ENCODE measurements around the gene SCYL1.
A peak's percentile ranks its signal among the peaks of the same experiment; 100 is the strongest.
"Not testable (repeated sequence)": the region's sequence is repeated elsewhere in the genome, so short reads cannot be mapped to it uniquely, and the experiment has no call there.

The SCYL1 gene

DNA sequence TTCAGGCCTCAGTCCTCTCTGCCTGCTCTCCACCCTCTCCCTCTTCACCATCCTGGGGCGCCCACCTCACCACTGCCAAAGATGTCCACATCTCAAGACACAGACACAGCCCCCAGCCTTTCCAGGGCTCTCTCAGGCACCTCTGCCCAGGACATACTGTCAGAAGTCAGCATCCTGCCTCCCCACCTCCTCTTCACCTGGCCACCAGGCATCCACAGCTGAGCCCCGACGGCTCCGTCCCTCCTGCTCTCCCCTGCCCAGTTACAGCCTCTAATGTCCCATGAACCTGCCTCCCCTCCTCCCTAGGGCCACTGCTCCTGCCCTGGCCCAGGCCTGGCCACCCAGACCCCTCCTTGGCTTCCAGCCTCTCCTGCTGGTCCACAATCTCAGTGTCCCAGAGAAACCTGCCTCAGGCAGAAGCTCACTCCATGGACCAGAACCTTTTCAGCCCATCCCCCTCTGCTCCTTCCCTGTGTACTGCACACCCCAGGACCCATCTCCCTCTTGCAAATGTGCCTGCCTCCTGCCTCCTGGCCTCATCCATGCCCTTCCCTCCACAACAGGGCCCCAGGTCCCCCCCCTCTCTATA lies 30.1 kb downstream of the SCYL1 start:
- DNase-seq (ENCODE audit: low read depth), result no peak

DNA sequence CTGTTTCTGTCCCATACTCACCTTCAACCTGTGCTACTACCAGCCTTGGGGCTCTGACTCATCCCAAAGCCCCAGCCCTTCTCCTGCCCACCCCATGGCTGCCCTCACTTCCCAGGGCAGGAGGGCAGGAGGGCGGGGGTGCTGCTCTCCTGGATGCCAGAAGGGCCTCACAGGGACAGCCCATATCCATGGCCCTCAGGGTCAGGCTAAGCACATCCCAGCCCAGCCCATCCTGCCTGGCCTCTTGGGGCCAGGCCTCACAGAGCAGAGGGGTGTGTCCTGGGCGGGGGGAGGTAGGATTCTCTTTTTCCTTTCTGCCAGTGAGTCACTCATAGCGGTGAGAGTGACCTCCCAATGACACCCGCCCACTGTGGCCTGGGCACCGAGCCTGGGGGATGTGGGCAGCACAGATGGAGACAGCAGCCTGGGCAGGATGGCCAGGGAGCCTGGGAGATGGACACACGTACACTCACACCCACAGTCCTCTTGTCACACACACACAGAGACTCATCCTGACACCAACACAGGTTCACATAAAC lies 30.9 kb downstream of the SCYL1 start:
- DNase-seq (ENCODE audit: low read depth), result no peak

DNA sequence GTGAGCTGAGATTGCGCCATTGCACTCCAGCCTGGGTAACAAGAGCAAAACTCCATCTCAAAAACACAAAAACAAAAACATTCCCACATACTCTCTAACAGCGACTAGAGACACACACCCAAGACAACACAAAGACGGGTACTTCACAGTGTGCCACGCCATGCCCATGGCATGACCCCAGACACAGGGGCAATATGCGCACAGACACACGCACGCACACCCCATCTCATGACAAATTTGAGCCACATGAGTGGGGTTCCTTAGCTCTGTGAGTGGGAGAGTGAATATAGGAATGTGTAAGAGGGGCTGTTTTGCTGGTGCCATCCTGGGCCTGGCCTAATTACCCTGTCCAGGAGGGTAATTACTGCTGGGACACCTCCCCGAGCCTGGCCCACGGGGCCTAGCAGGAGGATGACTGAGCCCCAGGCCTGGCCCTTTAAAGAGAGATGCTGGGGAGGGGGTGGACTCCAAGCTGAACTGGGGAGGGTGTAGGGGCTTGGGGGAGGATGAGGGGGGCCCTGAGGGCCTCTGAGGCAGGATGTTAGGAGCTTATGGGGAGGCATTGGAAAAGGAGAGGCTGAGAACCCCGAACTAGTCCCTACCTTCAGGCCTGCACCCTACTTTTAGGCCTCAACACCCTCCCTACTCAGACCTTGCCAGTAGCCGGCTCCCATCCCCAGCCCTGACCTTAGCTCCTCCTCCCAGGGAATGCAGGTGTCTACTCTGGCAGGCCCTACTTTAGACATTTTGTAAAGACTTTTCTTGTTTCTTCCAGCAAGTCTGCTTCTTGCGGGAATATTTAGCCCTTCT lies 31.8 kb downstream of the SCYL1 start:
- no peak for DNase-seq (ENCODE audit: low read depth)

DNA sequence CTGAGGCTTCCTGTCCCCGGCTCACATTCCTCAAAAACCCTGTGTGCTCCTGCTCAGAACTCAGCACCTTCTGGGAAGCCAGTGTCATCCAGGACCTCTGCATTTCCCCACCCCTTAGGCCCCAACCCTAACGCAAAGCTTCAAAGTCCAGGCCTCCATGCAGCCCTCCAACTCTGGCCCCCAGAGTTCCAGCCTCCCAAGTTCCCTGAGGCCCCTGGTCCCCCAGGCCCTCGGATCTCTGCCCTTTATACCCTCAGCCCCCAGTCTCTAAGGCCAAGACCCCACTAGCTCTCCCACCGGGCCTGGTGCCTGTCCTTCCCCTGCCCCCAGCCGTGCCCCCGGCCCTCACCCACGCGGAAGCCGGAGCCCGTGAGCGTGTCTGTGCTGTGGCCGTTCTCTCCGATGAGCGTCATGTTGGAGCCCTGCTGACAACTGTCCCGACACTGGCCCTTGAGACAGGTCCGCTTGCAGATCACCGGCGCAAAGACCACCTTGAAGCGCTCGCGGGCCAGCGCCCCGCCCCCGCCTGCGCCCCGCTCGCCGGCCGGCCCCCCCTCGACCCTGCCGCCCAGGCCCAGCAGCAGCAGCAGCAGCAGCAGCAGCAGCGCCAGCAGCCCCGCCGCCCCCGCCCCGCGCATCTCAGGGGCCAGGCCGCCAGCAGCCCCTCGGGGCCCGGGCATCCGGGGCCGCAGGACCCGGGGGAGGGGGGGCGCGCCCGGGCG lies 32.6 kb downstream of the SCYL1 start:
- DNase-seq (ENCODE audit: low read depth), result no peak

DNA sequence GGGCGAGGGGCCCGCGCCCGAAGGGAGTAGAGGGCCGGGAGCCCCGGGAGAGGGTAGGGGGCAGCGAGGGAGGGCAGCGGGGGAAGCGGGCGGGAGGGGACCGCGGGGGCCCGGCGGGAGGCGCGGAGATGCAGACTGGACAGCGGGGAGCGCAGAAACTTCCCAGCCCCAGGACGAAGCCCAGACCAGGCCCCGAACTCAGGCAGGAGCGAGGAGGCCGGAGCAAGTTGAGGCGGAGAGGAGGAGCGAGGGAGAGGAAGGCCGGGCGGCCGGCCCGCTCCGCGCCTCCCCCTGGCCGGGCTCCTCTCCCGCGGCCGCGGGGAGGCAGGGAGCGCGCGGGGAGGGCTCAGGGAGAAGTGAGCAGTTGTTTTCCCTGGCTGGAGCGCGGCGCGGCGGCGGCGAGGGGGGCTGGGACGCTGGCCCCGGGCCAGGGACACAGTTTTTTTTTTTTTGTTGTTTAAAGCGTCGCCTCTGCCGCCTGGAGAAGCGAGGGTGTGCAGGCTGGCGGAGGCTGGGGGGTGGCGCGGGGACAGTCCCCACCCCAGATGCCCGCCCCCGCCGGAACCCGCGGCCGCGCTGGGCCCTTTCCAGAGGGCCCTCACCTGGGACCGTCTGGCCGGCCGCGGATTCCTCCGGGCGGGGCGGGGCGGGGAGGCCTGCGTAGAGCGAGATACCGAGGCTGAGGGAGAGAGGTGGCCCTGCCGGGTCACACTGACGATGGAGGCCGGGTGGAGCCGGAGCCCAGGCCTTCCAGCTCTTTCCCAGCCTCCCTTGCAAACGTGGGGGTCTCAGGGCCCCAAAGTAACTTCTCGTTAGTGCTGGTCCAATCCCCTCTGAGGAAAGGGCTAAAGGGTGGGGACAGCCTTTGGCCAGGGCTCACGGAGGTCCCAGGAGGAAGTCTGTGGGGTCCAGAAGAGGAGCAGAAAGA lies 33.4 kb downstream of the SCYL1 start, which contains the start of gene LTBP3:
LTBP3 (minus strand) TSS at position 358 of the 928 bp plus-strand sequence. CDS start 400 bp downstream, outside the sequence.
- DNase-seq (ENCODE audit: low read depth), result no peak

DNA sequence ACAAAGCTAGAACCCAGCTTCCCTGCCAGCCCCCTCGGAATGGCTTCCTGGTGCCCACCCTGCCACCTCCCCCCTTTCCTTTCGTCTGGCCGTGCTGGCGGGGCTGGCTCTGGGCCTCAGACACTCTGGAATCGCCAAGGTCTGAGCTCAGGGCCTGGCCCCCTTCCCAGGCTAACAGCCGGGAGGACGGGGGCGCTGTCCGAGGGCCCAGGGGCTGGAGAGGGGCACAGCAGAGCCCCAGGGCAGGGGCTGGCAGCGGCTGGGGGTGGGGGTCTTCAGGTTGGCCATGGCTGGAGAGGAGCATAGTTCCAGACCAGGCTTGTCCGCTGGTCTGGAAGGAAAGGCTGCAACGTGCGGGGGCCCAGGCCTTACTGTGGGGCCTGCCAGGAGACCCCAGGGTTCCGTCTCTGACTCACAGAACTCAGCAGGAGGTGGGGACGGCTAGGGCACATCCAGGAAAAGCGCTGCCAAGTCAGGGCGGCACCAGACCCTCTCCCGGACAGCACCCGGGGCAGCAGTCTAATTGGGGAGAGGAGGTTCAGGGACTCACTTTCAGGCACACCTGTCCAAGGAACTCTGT lies 34.1 kb downstream of the SCYL1 start:
- no peak for DNase-seq (ENCODE audit: low read depth)

DNA sequence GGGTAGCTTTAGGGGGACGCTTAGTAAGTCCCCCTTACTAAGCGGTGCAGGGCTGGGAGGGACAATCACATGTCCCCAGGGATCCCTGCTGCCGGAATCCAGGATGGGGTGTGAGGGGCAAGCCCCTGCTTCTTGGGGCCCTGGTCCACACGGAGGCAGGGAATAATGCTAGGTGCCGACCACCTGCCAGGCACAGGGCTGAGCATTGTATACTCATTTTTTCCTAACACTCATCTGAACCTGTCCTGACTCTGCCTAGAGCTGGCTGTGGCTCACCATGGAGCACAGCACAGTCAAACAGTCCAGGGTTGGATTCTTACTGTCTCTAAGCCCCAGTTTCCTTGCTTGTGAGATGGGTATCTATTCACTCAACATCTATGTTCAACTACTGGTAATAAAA lies 34.7 kb downstream of the SCYL1 start:
- no peak for DNase-seq (ENCODE audit: low read depth)

DNA sequence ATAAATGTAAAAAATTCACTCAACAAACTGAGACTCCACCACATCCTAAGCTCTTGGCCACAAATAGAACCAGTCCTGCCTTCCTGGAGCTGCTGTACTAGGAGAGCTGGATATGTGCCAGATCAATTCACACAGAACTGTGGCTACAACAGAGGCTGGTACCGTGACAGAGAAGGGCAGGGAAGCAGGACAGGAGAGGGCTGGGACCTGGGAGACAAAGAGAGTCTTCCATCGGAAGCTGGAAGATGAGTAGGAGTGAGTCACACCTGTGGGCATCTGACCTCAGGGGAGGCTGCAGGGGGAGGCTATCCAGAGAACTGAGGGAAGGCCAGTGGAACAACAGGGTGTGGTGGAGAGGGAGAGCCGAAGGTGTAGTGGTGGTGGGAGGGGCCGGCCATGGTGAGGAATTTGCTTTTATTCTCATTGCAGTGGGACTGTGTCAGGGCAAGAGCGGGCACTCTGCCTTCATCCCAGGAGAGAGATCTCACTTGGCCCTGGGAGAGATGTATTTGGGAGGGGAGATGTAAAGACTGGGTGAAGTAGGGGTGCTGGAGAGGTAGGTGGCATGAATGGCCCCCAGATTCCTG lies 35.2 kb downstream of the SCYL1 start:
- DNase-seq (ENCODE audit: low read depth), result no peak

DNA sequence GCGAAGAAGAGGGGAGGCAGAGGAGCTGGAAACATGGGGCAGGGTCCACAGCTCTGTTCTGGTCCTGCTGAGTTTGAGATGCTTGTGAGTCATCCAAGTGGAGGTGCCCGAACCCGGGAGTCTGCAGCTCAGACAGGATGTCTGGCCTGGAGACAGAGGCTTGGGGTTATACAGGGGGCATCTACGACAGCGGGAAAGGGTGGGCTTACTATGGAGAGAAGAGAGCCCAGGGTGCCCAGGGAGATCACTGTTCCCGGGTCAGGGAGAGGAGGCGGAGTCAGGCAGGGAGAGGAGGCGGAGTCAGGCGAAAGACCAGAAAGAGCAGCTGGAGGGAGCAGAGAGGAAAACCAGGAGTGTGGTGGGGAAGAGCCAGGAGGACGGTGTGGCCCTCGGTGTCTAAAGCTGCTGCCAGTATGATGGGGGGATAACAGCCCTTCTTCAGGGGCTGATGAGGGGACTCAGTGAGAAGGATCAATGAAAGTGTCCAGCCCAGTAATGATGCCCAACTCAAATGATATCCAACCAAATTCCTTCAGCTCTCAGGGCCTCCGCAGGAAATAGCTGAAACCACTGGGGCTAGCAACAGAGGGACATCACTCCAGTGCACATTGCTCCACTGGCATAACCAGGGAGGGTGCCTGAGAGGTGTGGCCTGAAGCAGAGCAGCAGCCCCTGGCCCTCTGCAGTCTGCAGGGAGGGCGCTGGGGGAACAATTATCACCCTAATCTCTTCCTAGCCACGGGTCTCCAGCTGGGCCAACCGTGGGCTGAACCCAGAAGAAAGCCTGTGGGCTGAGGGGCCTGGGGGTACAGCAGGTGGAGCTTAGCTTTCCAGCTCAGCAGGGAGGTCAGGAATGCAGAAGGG lies 35.9 kb downstream of the SCYL1 start:
- no peak for DNase-seq (ENCODE audit: low read depth)

DNA sequence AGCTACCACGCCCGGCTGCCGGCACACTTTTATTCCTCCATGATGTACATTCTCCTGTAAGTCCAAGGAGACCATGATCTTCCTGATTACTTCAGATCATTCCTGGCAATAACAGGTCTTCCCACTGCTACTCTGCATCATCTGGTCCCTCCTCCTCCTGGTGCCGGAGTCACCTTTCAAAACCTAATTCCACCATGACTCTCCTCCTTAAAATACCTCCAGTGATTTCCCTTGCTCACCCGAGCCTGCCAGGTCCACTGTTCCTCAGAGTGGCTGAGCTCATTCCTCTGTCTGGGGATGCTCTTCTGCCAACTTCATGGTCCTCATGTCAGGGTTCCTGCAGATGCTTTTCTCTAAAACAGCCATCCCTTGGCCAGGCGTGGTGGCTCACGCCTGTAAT lies 37.1 kb downstream of the SCYL1 start:
- DNase-seq (ENCODE audit: low read depth), result no peak

DNA sequence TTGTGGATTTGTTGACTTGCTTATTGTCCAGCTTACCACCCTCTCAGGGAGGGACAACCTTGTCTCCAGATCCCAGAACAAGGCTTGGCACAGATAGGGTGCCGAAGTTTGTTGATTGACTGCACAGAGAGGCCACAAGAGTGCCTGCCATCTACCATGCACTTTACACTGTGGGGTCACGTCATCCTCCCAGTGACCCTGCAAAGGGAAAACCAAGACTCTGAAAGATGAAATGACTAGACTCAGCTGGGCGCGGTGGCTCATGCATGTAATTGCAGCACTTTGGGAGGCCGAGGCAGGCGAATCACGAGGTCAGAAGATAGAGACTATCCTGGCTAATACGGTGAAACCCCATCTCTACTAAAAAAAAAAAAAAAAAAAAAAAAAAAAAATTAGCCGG lies 37.9 kb downstream of the SCYL1 start:
- DNase-seq (ENCODE audit: low read depth), result no peak

DNA sequence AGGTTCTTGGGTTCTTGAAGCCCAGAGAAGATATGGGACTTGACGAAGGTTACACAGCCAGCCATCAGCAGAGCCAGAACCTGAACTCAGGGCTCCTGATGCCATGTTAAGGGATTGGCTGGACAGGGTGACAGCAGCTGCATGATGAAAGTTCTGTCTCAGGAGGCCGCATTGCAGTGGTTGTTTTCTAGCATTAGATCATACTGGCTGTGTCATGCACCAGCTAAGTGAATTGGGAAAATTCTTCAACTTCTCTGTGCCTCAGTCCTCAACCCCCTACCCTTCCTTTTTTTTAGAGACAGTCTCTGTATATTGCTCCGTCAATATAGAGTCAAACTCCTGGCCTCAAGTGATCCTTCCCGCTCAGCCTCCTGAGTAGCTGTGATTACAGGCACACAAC lies 38.7 kb downstream of the SCYL1 start:
- DNase-seq (ENCODE audit: low read depth), result no peak

DNA sequence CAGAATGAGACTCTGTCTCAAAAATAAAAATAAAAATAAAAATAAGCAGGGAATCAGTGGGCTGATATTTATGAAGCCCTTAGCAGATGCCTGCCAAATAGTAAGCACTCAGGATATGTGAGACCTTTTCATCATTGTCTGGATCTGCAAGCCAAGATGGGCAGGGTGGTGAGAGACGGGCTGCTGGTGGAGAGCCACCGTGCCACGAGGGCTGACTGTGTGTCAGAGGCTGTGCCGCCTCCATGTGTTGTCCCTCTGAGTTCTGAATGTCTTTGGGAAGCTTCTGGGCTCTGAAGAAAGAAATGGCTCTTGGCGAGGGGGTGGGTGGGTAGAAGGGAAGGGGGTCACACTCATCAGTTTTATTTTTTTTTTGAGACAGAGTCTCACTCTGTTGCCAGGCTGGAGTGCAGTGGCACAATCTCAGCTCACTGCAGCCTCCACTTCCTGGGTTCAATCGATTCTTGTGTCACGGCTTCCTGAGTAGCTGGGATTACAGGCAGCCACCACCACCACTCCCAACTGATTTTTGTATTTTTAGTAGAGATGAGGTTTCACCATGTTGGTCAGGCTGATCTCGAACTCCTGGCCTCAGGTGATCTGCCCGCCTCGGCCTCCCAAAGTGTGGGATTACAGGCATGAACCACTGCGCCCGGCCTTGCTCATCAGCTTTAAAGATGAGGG lies 40.1 kb downstream of the SCYL1 start:
- not testable (repeated sequence) for DNase-seq (ENCODE audit: low read depth)

DNA sequence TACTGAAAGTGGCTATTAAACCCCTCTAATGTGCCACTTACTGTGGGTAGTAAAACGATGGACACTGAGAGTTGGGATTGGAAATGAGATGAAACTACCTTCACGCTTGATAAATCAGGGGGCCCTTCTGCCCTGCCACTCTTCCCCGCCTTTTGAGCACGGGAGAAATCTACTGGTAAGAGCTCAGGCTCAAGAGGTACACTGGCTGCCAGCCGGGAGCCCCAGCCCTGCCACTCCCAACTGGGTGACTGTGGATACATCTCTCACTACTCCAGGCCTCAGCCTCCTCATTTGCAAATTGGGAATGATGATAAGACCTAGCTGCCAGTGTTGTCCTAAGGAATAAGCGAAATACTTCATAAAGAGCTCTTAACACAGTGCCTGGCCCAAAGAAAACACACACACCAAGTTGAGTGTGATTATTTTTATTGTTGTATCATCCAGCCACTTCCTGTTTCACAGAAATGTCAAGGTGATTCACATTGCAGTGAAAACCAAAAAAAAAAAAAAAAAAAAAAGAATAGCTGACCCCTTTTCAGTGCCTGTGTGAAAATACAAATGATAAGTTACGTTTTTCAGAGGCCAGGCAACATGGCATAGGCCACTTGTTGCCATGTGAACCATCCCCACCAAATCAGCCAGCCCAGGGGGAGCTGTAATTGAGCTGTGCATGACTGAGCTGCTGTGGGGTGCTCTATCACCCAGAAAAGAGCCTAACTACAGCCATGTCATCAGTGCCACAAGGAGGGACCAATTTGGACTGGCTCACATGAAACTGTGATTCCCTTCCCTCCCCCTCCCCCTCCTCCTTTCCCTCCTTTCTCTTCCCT lies 41.0 kb downstream of the SCYL1 start:
- no peak for DNase-seq (ENCODE audit: low read depth)

DNA sequence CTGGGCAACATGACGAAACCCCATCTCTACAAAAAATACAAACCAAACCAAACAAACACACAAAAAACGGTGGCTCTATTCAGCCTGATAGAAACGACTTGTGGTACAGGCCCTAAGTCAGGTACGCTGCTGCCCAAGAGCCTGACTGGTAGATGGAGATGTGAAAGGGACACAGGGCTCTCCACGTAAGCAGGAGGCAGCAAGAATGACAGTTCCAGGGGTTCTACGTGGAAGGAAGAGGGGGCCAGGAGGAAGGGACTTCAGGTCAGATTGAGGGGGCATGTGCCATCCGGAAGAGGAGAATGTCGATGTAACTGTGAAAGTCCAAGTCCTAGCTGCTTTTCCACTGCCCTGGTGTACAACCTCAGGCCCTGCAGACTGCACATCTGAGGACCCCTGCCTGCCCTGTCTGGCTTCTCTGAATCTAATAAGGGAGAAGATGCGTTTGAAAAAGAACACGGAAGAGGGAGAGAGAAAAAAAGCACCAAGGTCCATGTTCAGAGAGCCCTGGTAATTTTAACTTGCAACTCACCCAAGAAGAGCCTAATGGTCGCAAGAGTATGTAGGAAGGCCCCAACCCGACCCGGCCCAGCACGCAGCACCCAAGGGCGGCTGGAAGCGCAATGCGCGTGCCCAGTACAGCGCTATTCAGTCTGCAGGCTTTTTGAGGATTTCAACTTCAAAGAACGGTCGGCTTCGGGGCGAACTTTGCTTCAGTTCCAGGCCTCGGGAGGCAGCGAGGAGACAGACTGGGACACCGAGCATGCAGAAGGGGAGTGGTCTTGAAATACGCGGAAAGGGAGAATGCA lies 44.5 kb downstream of the SCYL1 start:
- DNase-seq (ENCODE audit: low read depth), result no peak

DNA sequence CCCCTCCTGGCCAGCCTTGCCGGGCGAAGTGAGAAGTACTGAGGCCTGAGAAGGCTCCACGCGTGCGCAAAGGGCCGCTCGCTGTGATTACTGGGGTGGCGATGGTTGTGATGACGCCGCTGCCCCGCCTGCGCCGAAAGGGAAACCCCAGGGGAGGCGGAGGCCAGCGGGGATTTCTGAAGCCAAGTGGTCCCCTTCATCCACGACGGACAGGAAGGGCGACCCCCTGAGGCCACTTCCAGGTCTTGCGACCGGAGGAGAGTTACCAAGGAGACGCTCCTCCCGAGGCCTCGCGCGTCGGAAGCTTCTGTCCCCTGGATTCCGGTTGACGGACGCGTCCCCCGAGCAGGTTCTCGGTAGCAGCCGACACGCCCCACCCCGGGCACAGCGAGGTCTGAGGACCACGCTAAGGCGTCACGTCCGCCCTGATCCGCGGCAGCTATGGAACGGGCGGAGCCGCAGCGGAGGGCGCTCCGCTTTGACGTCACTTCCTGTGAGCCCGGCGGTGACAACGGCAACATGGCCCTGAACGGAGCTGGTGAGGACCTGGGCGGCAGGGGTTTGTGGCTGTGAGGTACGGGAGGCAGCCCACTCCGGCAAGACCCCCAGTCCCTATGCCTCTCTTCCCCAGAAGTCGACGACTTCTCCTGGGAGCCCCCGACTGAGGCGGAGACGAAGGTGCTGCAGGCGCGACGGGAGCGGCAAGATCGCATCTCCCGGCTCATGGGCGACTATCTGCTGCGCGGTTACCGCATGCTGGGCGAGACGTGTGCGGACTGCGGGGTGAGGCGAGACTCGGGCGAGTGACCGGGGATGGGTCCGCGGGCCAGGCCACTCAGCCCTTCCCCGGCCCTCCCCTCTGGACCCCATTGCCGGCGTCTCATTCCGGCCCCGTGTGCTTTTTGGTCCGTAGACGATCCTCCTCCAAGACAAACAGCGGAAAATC lies 45.4 kb downstream of the SCYL1 start, which contains the start of gene ZNRD2:
ZNRD2 (plus strand) TSS at position 505 of the 946 bp plus-strand sequence; CDS start at position 520, 15 bp downstream.
- DNase-seq (ENCODE audit: low read depth), result peak; percentile 94
